ENCODE measurements around the gene EIF1AY. TPM values are rescaled to one million over a fixed set of nuclear protein-coding genes. Genes with fewer than 3 reads are reported as not detected.
"Not testable (repeated sequence)": the region's sequence is repeated elsewhere in the genome, so short reads cannot be mapped to it uniquely, and the experiment has no call there.

Gene EIF1AY, protein sequence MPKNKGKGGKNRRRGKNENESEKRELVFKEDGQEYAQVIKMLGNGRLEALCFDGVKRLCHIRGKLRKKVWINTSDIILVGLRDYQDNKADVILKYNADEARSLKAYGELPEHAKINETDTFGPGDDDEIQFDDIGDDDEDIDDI
- polyA plus RNA-seq (ENCODE audit: low read depth in 6 of 6), result 100 to 1,000 TPM in 1 of 6 donors, not detected in 5; 173 TPM

GRCh38 chrY:20575531-20576121 lies at the start of gene EIF1AY:
Gene EIF1AY (plus strand): TSS chrY:20575776. CDS start chrY:20575872, 96 bp downstream.
- Mint-ChIP-seq H3K36me3 (no peaks in the 10 kb centered on the region), H3K4me3 (peak within 1 kb of the TSS in 2 of 8 donors; percentile 94 to 95), H3K9me3 (no peaks in the 10 kb centered on the region), H3K27ac (peak within 1 kb of the TSS in 1 of 6 donors; percentile 98), H3K4me1 (peaks cover 0 to 9% (median 0%) of the 10 kb centered on the region in 3 donors), H3K27me3 (no peaks in the 10 kb centered on the region)
- DNase-seq (no peak), ATAC-seq (ENCODE audit: low read depth in 2 of 2) (peak in 1 of 2 donors; percentile 86)

DNA sequence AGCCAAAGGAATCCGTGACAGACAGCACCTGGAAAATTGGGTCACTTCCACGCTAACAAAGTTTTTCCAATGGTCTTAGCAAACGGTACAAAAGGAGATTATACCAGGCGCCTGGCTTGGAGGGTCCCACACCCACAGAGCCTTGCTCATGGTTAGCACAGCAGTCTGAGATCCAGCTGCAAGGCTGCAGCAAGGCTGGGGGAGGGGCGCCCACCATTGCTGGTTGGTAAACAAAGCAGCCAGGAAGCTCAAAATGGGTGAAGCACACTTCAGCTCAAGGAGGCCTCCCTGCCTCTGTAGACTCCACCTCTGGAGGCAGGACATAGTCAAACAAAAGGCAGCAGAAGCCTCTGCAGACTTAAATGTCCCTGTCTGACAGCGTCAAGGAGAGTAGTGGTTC lies 47.1 kb upstream of the EIF1AY start:
- ATAC-seq (ENCODE audit: low read depth in 2 of 2), result no peak
- Mint-ChIP-seq H3K27me3 (no peaks in the 10 kb centered on the region), H3K36me3 (no peaks in the 10 kb centered on the region), H3K27ac (no peak overlapping the region), H3K4me1 (peaks cover 0 to 22% (median 0%) of the 10 kb centered on the region in 3 donors), H3K4me3 (no peak overlapping the region), H3K9me3 (no peaks in the 10 kb centered on the region)
- no peak for DNase-seq

GRCh38 chrY:20538186-20538585 lies 37.4 kb upstream of the EIF1AY start:
- no peaks in the 10 kb centered on the region for H3K36me3 Mint-ChIP-seq
- DNase-seq (no peak), ATAC-seq (ENCODE audit: low read depth in 2 of 2) (no peak)

DNA sequence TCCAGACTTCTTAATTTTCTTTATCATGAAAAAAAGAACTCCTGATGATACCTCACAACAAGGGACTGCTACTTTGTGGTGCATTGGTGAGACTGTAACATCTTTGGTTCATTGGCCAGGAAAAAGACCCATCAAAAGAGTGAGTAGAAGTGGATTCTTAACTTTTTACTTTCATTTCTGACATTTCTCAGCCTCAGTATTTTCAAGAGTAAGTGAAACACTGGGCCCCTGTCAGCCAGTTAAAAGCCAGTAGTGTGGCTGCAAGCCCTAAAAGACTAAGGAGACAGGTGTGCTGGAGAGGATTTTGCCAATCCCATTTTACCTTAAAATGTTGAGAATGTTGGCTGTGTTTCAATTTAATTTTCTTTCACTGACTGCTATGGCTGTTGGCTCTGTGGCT lies 36.6 kb upstream of the EIF1AY start:
- Mint-ChIP-seq H3K27ac (peak overlapping the region in 1 of 6 donors; percentile 74), H3K9me3 (no peaks in the 10 kb centered on the region), H3K36me3 (no peaks in the 10 kb centered on the region), H3K4me1 (peaks cover 0 to 6% (median 0%) of the 10 kb centered on the region in 3 donors), H3K27me3 (no peaks in the 10 kb centered on the region), H3K4me3 (no peak overlapping the region)
- ATAC-seq (ENCODE audit: low read depth in 2 of 2) (no peak), DNase-seq (no peak)

More at GRCh38 chrY:20538186-20538585, 37.4 kb upstream of the EIF1AY start:
- Mint-ChIP-seq H3K27me3 (no peaks in the 10 kb centered on the region), H3K27ac (no peak overlapping the region), H3K9me3 (no peaks in the 10 kb centered on the region), H3K4me3 (no peak overlapping the region), H3K4me1 (peaks cover 0 to 6% (median 0%) of the 10 kb centered on the region in 3 donors)

GRCh38 chrY:20544451-20544960 lies 31.1 kb upstream of the EIF1AY start:
- Mint-ChIP-seq H3K27me3 (no peaks in the 10 kb centered on the region), H3K4me3 (no peak overlapping the region), H3K9me3 (no peaks in the 10 kb centered on the region), H3K27ac (no peak overlapping the region), H3K36me3 (no peaks in the 10 kb centered on the region), H3K4me1 (peaks cover 0 to 6% (median 0%) of the 10 kb centered on the region in 3 donors)
- DNase-seq (no peak), ATAC-seq (ENCODE audit: low read depth in 2 of 2) (no peak)

DNA sequence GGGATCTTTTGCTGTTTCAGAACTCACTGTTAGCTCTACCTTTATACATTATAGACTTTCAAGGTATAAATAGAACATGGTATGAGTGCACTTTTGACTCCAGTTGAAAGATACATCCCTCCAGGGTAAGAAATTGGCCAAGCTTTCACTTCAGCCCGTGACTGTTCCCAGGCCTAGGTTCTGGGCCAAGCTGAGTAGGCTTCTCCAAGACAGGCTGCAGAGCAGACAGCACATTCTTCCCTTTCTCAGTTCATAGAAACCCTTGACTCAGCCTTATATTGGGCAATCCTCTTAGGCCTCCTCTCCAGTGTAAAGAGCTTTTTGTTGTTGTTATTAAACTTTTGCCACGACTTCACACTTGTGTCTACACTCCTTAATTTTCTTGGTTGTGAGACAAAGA lies 29.5 kb upstream of the EIF1AY start:
- Mint-ChIP-seq H3K9me3 (no peaks in the 10 kb centered on the region), H3K27me3 (no peaks in the 10 kb centered on the region), H3K4me3 (no peak overlapping the region), H3K27ac (no peak overlapping the region), H3K36me3 (no peaks in the 10 kb centered on the region), H3K4me1 (no peaks in the 10 kb centered on the region)
- ATAC-seq (ENCODE audit: low read depth in 2 of 2), result no peak
- no peak for DNase-seq

GRCh38 chrY:20549289-20549688 lies 26.3 kb upstream of the EIF1AY start:
- Mint-ChIP-seq H3K4me3 (no peak overlapping the region), H3K9me3 (no peaks in the 10 kb centered on the region), H3K36me3 (no peaks in the 10 kb centered on the region), H3K4me1 (no peaks in the 10 kb centered on the region), H3K27ac (no peak overlapping the region), H3K27me3 (no peaks in the 10 kb centered on the region)
- DNase-seq, result no peak
- ATAC-seq (ENCODE audit: low read depth in 2 of 2), result no peak

DNA sequence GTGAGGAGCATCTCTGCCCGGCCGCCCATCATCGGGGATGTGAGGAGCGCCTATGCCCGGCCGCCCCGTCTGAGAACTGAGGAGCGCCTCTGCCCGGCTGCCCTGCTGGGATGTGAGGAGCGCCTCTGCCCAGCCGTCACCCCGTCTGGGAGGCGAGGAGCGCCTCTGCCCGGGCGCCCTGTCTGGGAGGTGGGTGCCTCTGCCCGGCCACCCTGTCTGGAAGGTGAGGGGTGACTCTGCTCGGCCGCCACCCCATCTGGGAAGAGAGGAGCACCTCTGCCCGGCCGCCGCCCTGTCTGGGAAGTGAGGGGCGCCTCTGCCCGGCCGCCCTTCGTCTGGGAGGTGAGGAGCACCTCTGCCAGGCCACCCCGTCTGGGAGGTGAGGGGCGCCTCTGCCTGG lies 23.7 kb upstream of the EIF1AY start:
- H3K27me3 Mint-ChIP-seq, result no peaks in the 10 kb centered on the region

GRCh38 chrY:20552764-20553323 lies 22.7 kb upstream of the EIF1AY start:
- not testable (repeated sequence) for ATAC-seq (ENCODE audit: low read depth in 2 of 2)

More for the DNA sequence above, 23.7 kb upstream of the EIF1AY start:
- no peak overlapping the region for H3K4me3 Mint-ChIP-seq
- DNase-seq (no peak), ATAC-seq (ENCODE audit: low read depth in 2 of 2) (no peak)
- H3K9me3 Mint-ChIP-seq, result no peaks in the 10 kb centered on the region
- no peaks in the 10 kb centered on the region for H3K4me1 Mint-ChIP-seq
- no peaks in the 10 kb centered on the region for H3K36me3 Mint-ChIP-seq
- no peak overlapping the region for H3K27ac Mint-ChIP-seq

DNA sequence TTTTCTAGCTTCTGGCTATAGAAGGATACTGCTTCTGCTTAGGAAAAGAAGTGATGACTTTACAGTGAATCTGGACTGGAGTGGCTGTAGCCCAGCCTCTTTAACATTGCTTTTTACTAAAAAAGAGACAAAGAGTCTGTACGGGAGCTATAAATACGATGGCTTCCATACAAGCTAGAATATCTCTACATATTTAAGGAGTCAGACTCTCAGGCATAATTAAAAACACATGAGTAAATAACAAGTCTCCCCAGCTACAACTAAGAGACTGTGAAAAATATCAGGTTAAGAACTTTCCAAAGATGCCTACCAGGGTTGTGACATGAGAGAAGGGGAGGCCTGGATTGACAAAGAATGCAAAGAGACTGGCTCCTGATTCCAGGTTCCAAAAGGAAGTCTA lies 19.8 kb upstream of the EIF1AY start:
- Mint-ChIP-seq H3K27me3 (no peaks in the 10 kb centered on the region), H3K27ac (no peak overlapping the region), H3K4me1 (no peaks in the 10 kb centered on the region), H3K9me3 (no peaks in the 10 kb centered on the region), H3K36me3 (no peaks in the 10 kb centered on the region), H3K4me3 (no peak overlapping the region)
- DNase-seq (no peak), ATAC-seq (ENCODE audit: low read depth in 2 of 2) (no peak)

More at GRCh38 chrY:20552764-20553323, 22.7 kb upstream of the EIF1AY start:
- not testable (repeated sequence) for H3K4me1 Mint-ChIP-seq, DNase-seq, H3K27ac Mint-ChIP-seq, H3K36me3 Mint-ChIP-seq, H3K9me3 Mint-ChIP-seq, H3K27me3 Mint-ChIP-seq, H3K4me3 Mint-ChIP-seq

GRCh38 chrY:20558677-20559076 lies 16.9 kb upstream of the EIF1AY start:
- Mint-ChIP-seq H3K36me3 (no peaks in the 10 kb centered on the region), H3K4me1 (no peaks in the 10 kb centered on the region), H3K9me3 (no peaks in the 10 kb centered on the region), H3K27ac (no peak overlapping the region), H3K27me3 (no peaks in the 10 kb centered on the region), H3K4me3 (no peak overlapping the region)
- ATAC-seq (ENCODE audit: low read depth in 2 of 2) (no peak), DNase-seq (no peak)

GRCh38 chrY:20559873-20560512 lies 15.6 kb upstream of the EIF1AY start:
- Mint-ChIP-seq H3K4me3 (no peak overlapping the region), H3K27me3 (no peaks in the 10 kb centered on the region), H3K36me3 (no peaks in the 10 kb centered on the region), H3K4me1 (no peaks in the 10 kb centered on the region), H3K9me3 (no peaks in the 10 kb centered on the region), H3K27ac (no peak overlapping the region)
- ATAC-seq (ENCODE audit: low read depth in 2 of 2), result no peak
- no peak for DNase-seq

DNA sequence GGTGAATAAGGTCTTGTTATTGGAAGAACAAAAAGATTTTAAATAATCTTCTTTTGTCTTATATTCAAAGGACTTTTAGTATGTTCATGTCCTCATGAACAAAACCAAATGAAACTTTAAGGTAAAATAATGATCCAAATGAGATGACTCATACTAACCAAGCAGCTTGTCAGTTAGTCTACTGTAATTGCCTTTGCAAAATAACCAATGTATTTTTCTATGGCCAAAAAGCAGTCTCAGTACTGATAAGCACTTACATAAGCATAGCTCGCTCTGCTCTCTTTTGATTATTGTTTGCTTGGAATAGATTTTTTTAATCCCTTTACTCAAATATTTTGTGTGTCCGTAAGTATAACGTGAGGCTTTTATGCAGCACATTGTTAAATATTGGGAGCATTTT lies 4.3 kb upstream of the EIF1AY start:
- H3K9me3 Mint-ChIP-seq, result no peaks in the 10 kb centered on the region
- H3K27me3 Mint-ChIP-seq, result no peaks in the 10 kb centered on the region
- H3K4me1 Mint-ChIP-seq, result peaks cover 0 to 9% (median 0%) of the 10 kb centered on the region in 3 donors
- no peak overlapping the region for H3K4me3 Mint-ChIP-seq
- no peak overlapping the region for H3K27ac Mint-ChIP-seq
- ATAC-seq (ENCODE audit: low read depth in 2 of 2) (no peak), DNase-seq (no peak)
- H3K36me3 Mint-ChIP-seq, result no peaks in the 10 kb centered on the region

GRCh38 chrY:20576506-20576905 lies 930 bp downstream of the EIF1AY start:
- ATAC-seq (ENCODE audit: low read depth in 2 of 2) (peak in 1 of 2 donors; percentile 8), DNase-seq (no peak)
- no peaks in the 10 kb centered on the region for H3K27me3 Mint-ChIP-seq
- H3K36me3 Mint-ChIP-seq, result no peaks in the 10 kb centered on the region
- no peaks in the 10 kb centered on the region for H3K9me3 Mint-ChIP-seq
- peak overlapping the region in 1 of 6 donors; percentile 78 for H3K27ac Mint-ChIP-seq
- peak overlapping the region in 2 of 8 donors; percentile 94 to 95 for H3K4me3 Mint-ChIP-seq
- peaks cover 0 to 9% (median 0%) of the 10 kb centered on the region in 3 donors for H3K4me1 Mint-ChIP-seq
